Peyer's patch (tissue), 4 donors: ENCODE results near the gene SLCO3A1. TPM values are rescaled to one million over a fixed set of nuclear protein-coding genes. Genes with fewer than 3 reads are reported as not detected.

ENCODE experiments used
- DNase-seq, 3 donors: peaks; one replicate each; pipeline ENCODE4 v3.0.0-alpha.2; 2017 to 2019
- H3K27ac ChIP-seq, 4 donors: fragments of 200-600 bp; sonication (generic); one replicate each; pipeline ENCODE4 v1.5.1; 2016 to 2019
- H3K27me3 ChIP-seq, 2 donors: fragments of 200-600 bp; sonication (generic); one replicate each; pipeline ENCODE4 v1.5.1; 2019
- H3K36me3 ChIP-seq, 3 donors: fragments of 200-600 bp; sonication (generic); one replicate each; pipeline ENCODE4 v1.5.1; 2016 to 2019
- H3K4me1 ChIP-seq, 4 donors: fragments of 200-600 bp; sonication (generic); one replicate each; pipeline ENCODE4 v1.5.1; 2016 to 2019
- H3K4me3 ChIP-seq, 4 donors: fragments of 200-600 bp; sonication (generic); 1 replicate in 3 of 4; 2 replicates in 1 of 4; pipeline ENCODE4 v1.5.1; 2016 to 2019; ENCODE audit warnings: mild to moderate bottlenecking in 1 of 4
- H3K9me3 ChIP-seq, 4 donors: fragments of 200-600 bp; sonication (generic); one replicate each; pipeline ENCODE4 v1.5.1; 2016 to 2019; ENCODE audit warnings: mild to moderate bottlenecking in 1 of 4
- CTCF ChIP-seq, 6 experiments: fragments of 450-650 bp in 4 of 6; fragments of 200-600 bp in 2 of 6; sonication (generic) in 1 of 6; IDR thresholded peaks; one replicate each; pipeline ENCODE4 v1.5.1; 2017 to 2019; ENCODE audit warnings: antibody characterized with exemption in 6 of 6, mild to moderate bottlenecking in 3 of 6, moderate library complexity in 1 of 6
- POLR2A ChIP-seq, 2 donors: fragments of 450-650 bp; IDR thresholded peaks; one replicate each; pipeline ENCODE4 v1.5.1; 2017; ENCODE audit warnings: antibody characterized with exemption in 2 of 2, mild to moderate bottlenecking in 2 of 2, moderate library complexity in 2 of 2
- total RNA-seq, 4 donors: library from RNA; depleted of rRNA; stranded (reverse); fragments of >200 nt; gene quantifications; one replicate each; pipeline ENCODE4 v1.1.0, GENCODE V29; 2016

SLCO3A1 gene
- total RNA-seq, 4 donors from 2014 or later, result 2.1 to 8.3 (median 5.0) TPM

GRCh38 chr15:91947683-91948608 is 94.4 kb downstream of the SLCO3A1 start:
- no peaks in the 10 kb centered on the region for H3K9me3 ChIP-seq
- no peaks in the 10 kb centered on the region for H3K36me3 ChIP-seq
- H3K27ac ChIP-seq, result peak overlapping the region in 1 of 4 donors; percentile 12
- no peak for DNase-seq
- no peaks in the 10 kb centered on the region for H3K27me3 ChIP-seq
- TF ChIP-seq POLR2A (IDR thresholded peaks at IDR 0.05) (no peak), CTCF (IDR thresholded peaks at IDR 0.05) (no peak)
- H3K4me3 ChIP-seq, result no peak overlapping the region
- peaks cover 0 to 31% (median 3%) of the 10 kb centered on the region in 4 donors for H3K4me1 ChIP-seq

- DNase-seq, result no peak
- no peak overlapping the region for H3K27ac ChIP-seq
- TF ChIP-seq CTCF (IDR thresholded peaks at IDR 0.05), result no peak
- TF ChIP-seq POLR2A (IDR thresholded peaks at IDR 0.05), result no peak
- peaks cover 0 to 24% (median 3%) of the 10 kb centered on the region in 4 donors for H3K4me1 ChIP-seq
- no peaks in the 10 kb centered on the region for H3K27me3 ChIP-seq
- no peak overlapping the region for H3K4me3 ChIP-seq
- no peaks in the 10 kb centered on the region for H3K9me3 ChIP-seq
- no peaks in the 10 kb centered on the region for H3K36me3 ChIP-seq
Observed at GRCh38 chr15:91949361-91949760, 95.9 kb downstream of the SLCO3A1 start.

- Histone ChIP-seq H3K36me3 (no peaks in the 10 kb centered on the region), H3K9me3 (no peaks in the 10 kb centered on the region), H3K4me3 (no peak overlapping the region), H3K27me3 (no peaks in the 10 kb centered on the region), H3K27ac (no peak overlapping the region), H3K4me1 (peaks cover 0 to 24% (median 3%) of the 10 kb centered on the region in 4 donors)
- DNase-seq, result no peak
- TF ChIP-seq CTCF (IDR thresholded peaks at IDR 0.05), result no peak
- TF ChIP-seq POLR2A (IDR thresholded peaks at IDR 0.05), result no peak
Observed at GRCh38 chr15:91950054-91950453, 96.5 kb downstream of the SLCO3A1 start.

- Histone ChIP-seq H3K4me1 (peaks cover 0 to 24% (median 3%) of the 10 kb centered on the region in 4 donors), H3K36me3 (no peaks in the 10 kb centered on the region), H3K27ac (no peak overlapping the region), H3K4me3 (no peak overlapping the region), H3K9me3 (no peaks in the 10 kb centered on the region), H3K27me3 (no peaks in the 10 kb centered on the region)
- DNase-seq, result no peak
- TF ChIP-seq POLR2A (IDR thresholded peaks at IDR 0.05) (no peak), CTCF (IDR thresholded peaks at IDR 0.05) (no peak)
Observed at GRCh38 chr15:91950631-91951329, 97.3 kb downstream of the SLCO3A1 start.

- H3K9me3 ChIP-seq, result no peaks in the 10 kb centered on the region
- H3K27ac ChIP-seq, result no peak overlapping the region
- H3K4me1 ChIP-seq, result peaks cover 0 to 19% (median 3%) of the 10 kb centered on the region in 4 donors
- no peaks in the 10 kb centered on the region for H3K36me3 ChIP-seq
- DNase-seq, result no peak
- no peak for TF ChIP-seq POLR2A (IDR thresholded peaks at IDR 0.05)
- TF ChIP-seq CTCF (IDR thresholded peaks at IDR 0.05), result no peak
- H3K4me3 ChIP-seq, result no peak overlapping the region
- no peaks in the 10 kb centered on the region for H3K27me3 ChIP-seq
Observed at GRCh38 chr15:91952216-91952615, 98.7 kb downstream of the SLCO3A1 start.
